Neural cell (in vitro differentiated cells): ENCODE measurements around the gene TPT1.

ENCODE experiments used
- SMC3 ChIP-seq: fragments of 450-650 bp; conservative IDR thresholded peaks from 2 replicates; pipeline ENCODE4 v1.6.1; 2014; ENCODE audit warnings: antibody characterized with exemption, mild to moderate bottlenecking, moderate library complexity; ENCODE audit not compliant: poor library complexity
- TF ChIP-seq, protein P1 (sequence below): fragments of 450-650 bp; IDR thresholded peaks from 2 replicates; pipeline ENCODE4 v1.5.1; 2014; ENCODE audit warnings: antibody characterized with exemption, mild to moderate bottlenecking, moderate library complexity; ENCODE audit not compliant: poor library complexity, severe bottlenecking

DNA sequence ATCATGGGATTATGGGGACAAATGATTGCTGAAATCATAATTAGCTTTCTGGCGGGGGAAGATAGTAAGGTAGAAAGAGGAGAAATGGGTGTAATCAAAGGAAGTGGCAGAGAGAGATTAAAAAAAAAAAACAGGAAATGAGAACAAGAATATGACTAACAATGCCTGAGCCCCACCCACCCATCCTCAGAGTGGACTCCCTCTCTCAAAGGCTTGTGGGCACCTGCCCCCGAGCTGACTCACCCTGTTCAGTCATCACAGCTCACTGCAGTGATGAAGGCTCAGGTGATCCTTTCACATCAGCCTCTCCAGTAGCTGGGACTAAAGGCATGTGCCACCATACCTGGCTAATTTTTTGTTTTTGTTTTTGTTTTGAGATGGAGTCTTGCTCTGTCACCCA lies 26.4 kb upstream of the TPT1 start:
- TF ChIP-seq, protein P1, sequence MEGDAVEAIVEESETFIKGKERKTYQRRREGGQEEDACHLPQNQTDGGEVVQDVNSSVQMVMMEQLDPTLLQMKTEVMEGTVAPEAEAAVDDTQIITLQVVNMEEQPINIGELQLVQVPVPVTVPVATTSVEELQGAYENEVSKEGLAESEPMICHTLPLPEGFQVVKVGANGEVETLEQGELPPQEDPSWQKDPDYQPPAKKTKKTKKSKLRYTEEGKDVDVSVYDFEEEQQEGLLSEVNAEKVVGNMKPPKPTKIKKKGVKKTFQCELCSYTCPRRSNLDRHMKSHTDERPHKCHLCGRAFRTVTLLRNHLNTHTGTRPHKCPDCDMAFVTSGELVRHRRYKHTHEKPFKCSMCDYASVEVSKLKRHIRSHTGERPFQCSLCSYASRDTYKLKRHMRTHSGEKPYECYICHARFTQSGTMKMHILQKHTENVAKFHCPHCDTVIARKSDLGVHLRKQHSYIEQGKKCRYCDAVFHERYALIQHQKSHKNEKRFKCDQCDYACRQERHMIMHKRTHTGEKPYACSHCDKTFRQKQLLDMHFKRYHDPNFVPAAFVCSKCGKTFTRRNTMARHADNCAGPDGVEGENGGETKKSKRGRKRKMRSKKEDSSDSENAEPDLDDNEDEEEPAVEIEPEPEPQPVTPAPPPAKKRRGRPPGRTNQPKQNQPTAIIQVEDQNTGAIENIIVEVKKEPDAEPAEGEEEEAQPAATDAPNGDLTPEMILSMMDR, result no peak
- no peak for TF ChIP-seq SMC3
